ENCODE results near the gene AJM1.
"Not testable (repeated sequence)": the region's sequence is repeated elsewhere in the genome, so short reads cannot be mapped to it uniquely, and the experiment has no call there.

GRCh38 chr9:136833381-136834048 lies 8.8 kb upstream of the AJM1 start:
- TF ChIP-seq, protein P1, sequence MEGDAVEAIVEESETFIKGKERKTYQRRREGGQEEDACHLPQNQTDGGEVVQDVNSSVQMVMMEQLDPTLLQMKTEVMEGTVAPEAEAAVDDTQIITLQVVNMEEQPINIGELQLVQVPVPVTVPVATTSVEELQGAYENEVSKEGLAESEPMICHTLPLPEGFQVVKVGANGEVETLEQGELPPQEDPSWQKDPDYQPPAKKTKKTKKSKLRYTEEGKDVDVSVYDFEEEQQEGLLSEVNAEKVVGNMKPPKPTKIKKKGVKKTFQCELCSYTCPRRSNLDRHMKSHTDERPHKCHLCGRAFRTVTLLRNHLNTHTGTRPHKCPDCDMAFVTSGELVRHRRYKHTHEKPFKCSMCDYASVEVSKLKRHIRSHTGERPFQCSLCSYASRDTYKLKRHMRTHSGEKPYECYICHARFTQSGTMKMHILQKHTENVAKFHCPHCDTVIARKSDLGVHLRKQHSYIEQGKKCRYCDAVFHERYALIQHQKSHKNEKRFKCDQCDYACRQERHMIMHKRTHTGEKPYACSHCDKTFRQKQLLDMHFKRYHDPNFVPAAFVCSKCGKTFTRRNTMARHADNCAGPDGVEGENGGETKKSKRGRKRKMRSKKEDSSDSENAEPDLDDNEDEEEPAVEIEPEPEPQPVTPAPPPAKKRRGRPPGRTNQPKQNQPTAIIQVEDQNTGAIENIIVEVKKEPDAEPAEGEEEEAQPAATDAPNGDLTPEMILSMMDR (IDR thresholded peaks at IDR 0.05; ENCODE audit: insufficient read depth, low read depth, low read length), result not testable (repeated sequence)
- TF ChIP-seq EZH2 (IDR thresholded peaks at IDR 0.05; ENCODE audit: insufficient read depth, low read length), result not testable (repeated sequence)

Measured in astrocyte (in vitro differentiated cells and primary cell).